ENCODE results near the gene MOB3C. TPM values are rescaled to one million over a fixed set of nuclear protein-coding genes. Genes with fewer than 3 reads are reported as not detected.

MOB3C gene
- polyA plus RNA-seq, 1 donor from 2014 or later, result 0.41 TPM

- Histone ChIP-seq H3K9me3 (ENCODE audit: low read length) (no peaks in the 10 kb centered on the region), H3K27ac (ENCODE audit: low read length) (no peak overlapping the region), H3K9me2 (ENCODE audit: insufficient read depth, low read length) (no peaks in the 10 kb centered on the region), H3K4me2 (ENCODE audit: low read length) (no peak overlapping the region), H3F3A (ENCODE audit: insufficient read depth, low read length, poor library complexity, severe bottlenecking) (no peaks in the 10 kb centered on the region), H3K27me3 (ENCODE audit: insufficient read depth, low read depth, low read length) (peaks cover 21% of the 10 kb centered on the region), H2AFZ (ENCODE audit: low read depth, low read length) (no peak overlapping the region), H3K79me2 (replicated peaks; ENCODE audit: insufficient read depth, low read length) (no peaks in the 10 kb centered on the region), H4K20me1 (ENCODE audit: insufficient read depth) (no peaks in the 10 kb centered on the region), H3K9ac (ENCODE audit: low read length) (no peak overlapping the region), H3K4me3 (ENCODE audit: low read length) (no peak overlapping the region), H3K36me3 (ENCODE audit: insufficient read depth, low read length) (no peaks in the 10 kb centered on the region)
- TF ChIP-seq MXI1 (conservative IDR thresholded peaks at IDR 0.05; ENCODE audit: poor library complexity, severe bottlenecking), result no peak
- TF ChIP-seq EZH2 (IDR thresholded peaks at IDR 0.05; ENCODE audit: borderline replicate concordance, insufficient read depth, low read length, poor library complexity, severe bottlenecking), result no peak
- TF ChIP-seq POLR2AphosphoS5 (IDR thresholded peaks at IDR 0.05), result no peak
- no peak for TF ChIP-seq SMC3 (conservative IDR thresholded peaks at IDR 0.05; ENCODE audit: poor library complexity)
- no peak for TF ChIP-seq EP300 (conservative IDR thresholded peaks at IDR 0.05; ENCODE audit: poor library complexity, severe bottlenecking)
- TF ChIP-seq TAF1 (IDR thresholded peaks at IDR 0.05; ENCODE audit: low read depth), result no peak
- TF ChIP-seq, protein P1, sequence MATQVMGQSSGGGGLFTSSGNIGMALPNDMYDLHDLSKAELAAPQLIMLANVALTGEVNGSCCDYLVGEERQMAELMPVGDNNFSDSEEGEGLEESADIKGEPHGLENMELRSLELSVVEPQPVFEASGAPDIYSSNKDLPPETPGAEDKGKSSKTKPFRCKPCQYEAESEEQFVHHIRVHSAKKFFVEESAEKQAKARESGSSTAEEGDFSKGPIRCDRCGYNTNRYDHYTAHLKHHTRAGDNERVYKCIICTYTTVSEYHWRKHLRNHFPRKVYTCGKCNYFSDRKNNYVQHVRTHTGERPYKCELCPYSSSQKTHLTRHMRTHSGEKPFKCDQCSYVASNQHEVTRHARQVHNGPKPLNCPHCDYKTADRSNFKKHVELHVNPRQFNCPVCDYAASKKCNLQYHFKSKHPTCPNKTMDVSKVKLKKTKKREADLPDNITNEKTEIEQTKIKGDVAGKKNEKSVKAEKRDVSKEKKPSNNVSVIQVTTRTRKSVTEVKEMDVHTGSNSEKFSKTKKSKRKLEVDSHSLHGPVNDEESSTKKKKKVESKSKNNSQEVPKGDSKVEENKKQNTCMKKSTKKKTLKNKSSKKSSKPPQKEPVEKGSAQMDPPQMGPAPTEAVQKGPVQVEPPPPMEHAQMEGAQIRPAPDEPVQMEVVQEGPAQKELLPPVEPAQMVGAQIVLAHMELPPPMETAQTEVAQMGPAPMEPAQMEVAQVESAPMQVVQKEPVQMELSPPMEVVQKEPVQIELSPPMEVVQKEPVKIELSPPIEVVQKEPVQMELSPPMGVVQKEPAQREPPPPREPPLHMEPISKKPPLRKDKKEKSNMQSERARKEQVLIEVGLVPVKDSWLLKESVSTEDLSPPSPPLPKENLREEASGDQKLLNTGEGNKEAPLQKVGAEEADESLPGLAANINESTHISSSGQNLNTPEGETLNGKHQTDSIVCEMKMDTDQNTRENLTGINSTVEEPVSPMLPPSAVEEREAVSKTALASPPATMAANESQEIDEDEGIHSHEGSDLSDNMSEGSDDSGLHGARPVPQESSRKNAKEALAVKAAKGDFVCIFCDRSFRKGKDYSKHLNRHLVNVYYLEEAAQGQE (IDR thresholded peaks at IDR 0.05; ENCODE audit: borderline replicate concordance), result no peak
- no peak for TF ChIP-seq RAD21 (conservative IDR thresholded peaks at IDR 0.05)
- TF ChIP-seq, protein P2, sequence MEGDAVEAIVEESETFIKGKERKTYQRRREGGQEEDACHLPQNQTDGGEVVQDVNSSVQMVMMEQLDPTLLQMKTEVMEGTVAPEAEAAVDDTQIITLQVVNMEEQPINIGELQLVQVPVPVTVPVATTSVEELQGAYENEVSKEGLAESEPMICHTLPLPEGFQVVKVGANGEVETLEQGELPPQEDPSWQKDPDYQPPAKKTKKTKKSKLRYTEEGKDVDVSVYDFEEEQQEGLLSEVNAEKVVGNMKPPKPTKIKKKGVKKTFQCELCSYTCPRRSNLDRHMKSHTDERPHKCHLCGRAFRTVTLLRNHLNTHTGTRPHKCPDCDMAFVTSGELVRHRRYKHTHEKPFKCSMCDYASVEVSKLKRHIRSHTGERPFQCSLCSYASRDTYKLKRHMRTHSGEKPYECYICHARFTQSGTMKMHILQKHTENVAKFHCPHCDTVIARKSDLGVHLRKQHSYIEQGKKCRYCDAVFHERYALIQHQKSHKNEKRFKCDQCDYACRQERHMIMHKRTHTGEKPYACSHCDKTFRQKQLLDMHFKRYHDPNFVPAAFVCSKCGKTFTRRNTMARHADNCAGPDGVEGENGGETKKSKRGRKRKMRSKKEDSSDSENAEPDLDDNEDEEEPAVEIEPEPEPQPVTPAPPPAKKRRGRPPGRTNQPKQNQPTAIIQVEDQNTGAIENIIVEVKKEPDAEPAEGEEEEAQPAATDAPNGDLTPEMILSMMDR (IDR thresholded peaks at IDR 0.05; ENCODE audit: poor library complexity, severe bottlenecking), result no peak
Measured at GRCh38 chr1:46613661-46614603, 2.7 kb downstream of the MOB3C start.

DNA sequence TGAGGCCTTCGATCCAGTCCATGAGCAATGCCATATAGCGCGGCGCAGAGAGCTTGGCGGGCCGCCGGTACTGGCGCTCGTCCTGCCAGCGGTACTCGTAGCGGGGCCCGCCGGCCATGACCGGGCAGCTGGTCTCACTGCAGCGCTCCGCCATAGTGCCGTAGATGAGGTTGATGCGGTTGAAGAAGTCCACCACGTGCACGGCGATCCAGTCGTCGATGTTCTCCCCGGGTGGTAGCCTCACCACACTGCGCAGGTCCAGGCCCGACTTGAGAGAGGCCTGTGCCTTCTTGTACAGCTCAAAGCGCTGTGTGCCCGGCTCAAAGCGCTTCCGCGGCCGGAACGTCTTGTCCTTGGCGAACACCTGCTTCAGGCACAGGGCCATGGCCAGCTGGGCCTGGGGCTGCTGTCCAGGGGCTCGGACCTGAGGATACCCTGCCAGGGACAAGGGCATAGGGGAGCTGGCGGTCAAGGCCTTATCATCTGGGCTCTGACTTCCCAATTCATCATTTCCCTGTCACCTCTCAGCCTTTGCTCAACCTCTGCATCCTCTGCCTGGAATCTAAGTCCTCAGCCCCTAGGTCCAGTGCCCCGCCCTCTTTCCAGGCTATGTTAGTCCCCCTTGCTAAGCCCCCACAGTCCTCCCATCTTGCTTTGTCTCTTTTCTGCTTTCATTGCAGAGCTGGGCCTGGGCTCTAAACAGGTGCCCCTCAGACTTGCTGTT, 3.5 kb downstream of the MOB3C start:
- Histone ChIP-seq H3K9me2 (ENCODE audit: insufficient read depth, low read length) (no peaks in the 10 kb centered on the region), H3K79me2 (replicated peaks; ENCODE audit: insufficient read depth, low read length) (no peaks in the 10 kb centered on the region), H3K36me3 (ENCODE audit: insufficient read depth, low read length) (no peaks in the 10 kb centered on the region), H3F3A (ENCODE audit: insufficient read depth, low read length, poor library complexity, severe bottlenecking) (no peaks in the 10 kb centered on the region), H4K20me1 (ENCODE audit: insufficient read depth) (no peaks in the 10 kb centered on the region), H3K9me3 (ENCODE audit: low read length) (no peaks in the 10 kb centered on the region), H2AFZ (ENCODE audit: low read depth, low read length) (no peak overlapping the region), H3K27ac (ENCODE audit: low read length) (no peak overlapping the region), H3K4me3 (ENCODE audit: low read length) (no peak overlapping the region), H3K9ac (ENCODE audit: low read length) (no peak overlapping the region), H3K27me3 (ENCODE audit: insufficient read depth, low read depth, low read length) (peaks cover 21% of the 10 kb centered on the region), H3K4me2 (ENCODE audit: low read length) (no peak overlapping the region)
- TF ChIP-seq EZH2 (IDR thresholded peaks at IDR 0.05; ENCODE audit: borderline replicate concordance, insufficient read depth, low read length, poor library complexity, severe bottlenecking) (no peak), TAF1 (IDR thresholded peaks at IDR 0.05; ENCODE audit: low read depth) (no peak), SMC3 (conservative IDR thresholded peaks at IDR 0.05; ENCODE audit: poor library complexity) (no peak), RAD21 (conservative IDR thresholded peaks at IDR 0.05) (no peak), POLR2AphosphoS5 (IDR thresholded peaks at IDR 0.05) (no peak), EP300 (conservative IDR thresholded peaks at IDR 0.05; ENCODE audit: poor library complexity, severe bottlenecking) (no peak), MXI1 (conservative IDR thresholded peaks at IDR 0.05; ENCODE audit: poor library complexity, severe bottlenecking) (no peak)
- TF ChIP-seq, protein P1 (IDR thresholded peaks at IDR 0.05; ENCODE audit: borderline replicate concordance), result no peak
- TF ChIP-seq, protein P2 (IDR thresholded peaks at IDR 0.05; ENCODE audit: poor library complexity, severe bottlenecking), result no peak

Data from neural cell (in vitro differentiated cells).